ENCODE data around the gene RGMA.

Gene RGMA

GRCh38 chr15:93017526-93017925 is 71.5 kb downstream of the RGMA start:
- TF ChIP-seq, protein P1, sequence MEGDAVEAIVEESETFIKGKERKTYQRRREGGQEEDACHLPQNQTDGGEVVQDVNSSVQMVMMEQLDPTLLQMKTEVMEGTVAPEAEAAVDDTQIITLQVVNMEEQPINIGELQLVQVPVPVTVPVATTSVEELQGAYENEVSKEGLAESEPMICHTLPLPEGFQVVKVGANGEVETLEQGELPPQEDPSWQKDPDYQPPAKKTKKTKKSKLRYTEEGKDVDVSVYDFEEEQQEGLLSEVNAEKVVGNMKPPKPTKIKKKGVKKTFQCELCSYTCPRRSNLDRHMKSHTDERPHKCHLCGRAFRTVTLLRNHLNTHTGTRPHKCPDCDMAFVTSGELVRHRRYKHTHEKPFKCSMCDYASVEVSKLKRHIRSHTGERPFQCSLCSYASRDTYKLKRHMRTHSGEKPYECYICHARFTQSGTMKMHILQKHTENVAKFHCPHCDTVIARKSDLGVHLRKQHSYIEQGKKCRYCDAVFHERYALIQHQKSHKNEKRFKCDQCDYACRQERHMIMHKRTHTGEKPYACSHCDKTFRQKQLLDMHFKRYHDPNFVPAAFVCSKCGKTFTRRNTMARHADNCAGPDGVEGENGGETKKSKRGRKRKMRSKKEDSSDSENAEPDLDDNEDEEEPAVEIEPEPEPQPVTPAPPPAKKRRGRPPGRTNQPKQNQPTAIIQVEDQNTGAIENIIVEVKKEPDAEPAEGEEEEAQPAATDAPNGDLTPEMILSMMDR (IDR thresholded peaks at IDR 0.05; ENCODE audit: extremely low read depth, missing control alignments), result no peak
- DNase-seq (ENCODE audit: low spot score), result no peak

- no peak for DNase-seq (ENCODE audit: low spot score)
- TF ChIP-seq, protein P1 (IDR thresholded peaks at IDR 0.05; ENCODE audit: extremely low read depth, missing control alignments), result no peak
Measured at GRCh38 chr15:93012786-93013185, 76.2 kb downstream of the RGMA start.

GRCh38 chr15:93007994-93008393 is 81.0 kb downstream of the RGMA start:
- no peak for DNase-seq (ENCODE audit: low spot score)
- TF ChIP-seq, protein P1 (IDR thresholded peaks at IDR 0.05; ENCODE audit: extremely low read depth, missing control alignments), result no peak

- TF ChIP-seq, protein P1 (IDR thresholded peaks at IDR 0.05; ENCODE audit: extremely low read depth, missing control alignments), result no peak
- DNase-seq (ENCODE audit: low spot score), result no peak
Measured at GRCh38 chr15:93005133-93005532, 83.9 kb downstream of the RGMA start.

- TF ChIP-seq, protein P1 (IDR thresholded peaks at IDR 0.05; ENCODE audit: extremely low read depth, missing control alignments), result no peak
- no peak for DNase-seq (ENCODE audit: low spot score)
Measured at GRCh38 chr15:93001881-93002280, 87.1 kb downstream of the RGMA start.

GRCh38 chr15:93001156-93001555 is 87.9 kb downstream of the RGMA start:
- DNase-seq (ENCODE audit: low spot score), result no peak
- TF ChIP-seq, protein P1 (IDR thresholded peaks at IDR 0.05; ENCODE audit: extremely low read depth, missing control alignments), result no peak

DNA sequence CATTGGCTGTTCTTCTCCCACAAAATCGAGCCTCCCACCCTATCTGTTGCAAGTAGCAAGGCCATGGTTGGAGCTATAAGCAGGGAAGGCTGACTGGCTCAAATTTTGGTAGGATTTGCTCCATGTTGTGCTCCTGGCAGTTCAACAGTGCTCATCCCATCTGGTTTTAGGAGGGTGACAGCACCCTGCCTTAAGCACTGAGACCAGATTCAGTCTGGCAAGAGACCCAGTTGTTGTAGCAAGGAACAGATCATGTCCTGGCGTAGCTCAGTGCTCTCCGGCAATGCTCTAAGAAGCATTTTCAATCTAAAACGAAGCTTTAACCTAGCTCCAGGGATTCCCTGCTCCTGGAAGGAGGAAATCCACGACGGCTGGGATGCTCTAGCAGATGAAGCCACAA is 91.2 kb downstream of the RGMA start:
- TF ChIP-seq, protein P1 (IDR thresholded peaks at IDR 0.05; ENCODE audit: extremely low read depth, missing control alignments), result no peak
- no peak for DNase-seq (ENCODE audit: low spot score)
